Lower leg skin (tissue), 4 donors: ENCODE results near the gene ZBTB7C. TPM values are rescaled to one million over a fixed set of nuclear protein-coding genes. Genes with fewer than 3 reads are reported as not detected.

Experiments
- DNase-seq, 2 donors: peaks; one replicate each; pipeline ENCODE4 v3.0.0-alpha.2; 2019; ENCODE audit warnings: low spot score in 2 of 2
- H3K4me3 ChIP-seq: fragments of 200-600 bp; sonication (generic); 2 replicates; pipeline ENCODE4 v1.5.1; 2017; ENCODE audit warnings: mild to moderate bottlenecking, low read depth; ENCODE audit not compliant: poor library complexity, severe bottlenecking
- CTCF ChIP-seq, 3 donors: fragments of 450-650 bp; IDR thresholded peaks; one replicate each; pipeline ENCODE4 v1.5.1; 2016; ENCODE audit warnings: antibody characterized with exemption in 3 of 3, mild to moderate bottlenecking in 3 of 3, moderate library complexity in 2 of 3
- POLR2A ChIP-seq, 2 donors: fragments of 450-650 bp; IDR thresholded peaks; one replicate each; pipeline ENCODE4 v1.6.1; 2016 to 2017; ENCODE audit warnings: antibody characterized with exemption in 2 of 2, mild to moderate bottlenecking in 1 of 2, moderate library complexity in 1 of 2
- WGBS, 2 donors: methylation state at CpG; one replicate each; pipeline ENCODE4 v1.1.5; 2018; 5-methylcytosine and 5-hydroxymethylcytosine counted together
- intact Hi-C: fragments of 100-400 bp; cut with DNase I; formaldehyde crosslinking; loops from one replicate; pipeline ENCODE4 v1.15.0; 2023; ENCODE audit warnings: low total_unique reads
- total RNA-seq, 4 donors: library from RNA; depleted of rRNA; stranded (reverse); fragments of >200 nt; gene quantifications; one replicate each; pipeline ENCODE4 v1.1.0, GENCODE V29; 2016

Gene ZBTB7C
- total RNA-seq, 4 donors from 2014 or later: 44.2 to 59.7 (median 50.7) TPM

- intact Hi-C loops: no loop called here
Measured at GRCh38 chr18:48348739-48349138, 60.4 kb downstream of the ZBTB7C start.

GRCh38 chr18:48347756-48348326 is 61.3 kb downstream of the ZBTB7C start:
- H3K4me3 ChIP-seq: no peak overlapping the region
- WGBS, 2 donors: 58 to 87% methylated on average over 3 of the region's 3 CpGs
- intact Hi-C loops: no loop called here
- DNase-seq: peak in 1 of 2 donors; percentile 52
- TF ChIP-seq POLR2A (IDR thresholded peaks at IDR 0.05): no peak
- no peak for TF ChIP-seq CTCF (IDR thresholded peaks at IDR 0.05)

More at GRCh38 chr18:48348739-48349138, 60.4 kb downstream of the ZBTB7C start:
- 56 to 77% methylated on average over 2 of the region's 2 CpGs for WGBS, 2 donors
- DNase-seq: peak in 1 of 2 donors; percentile 60
- no peak for TF ChIP-seq POLR2A (IDR thresholded peaks at IDR 0.05)
- TF ChIP-seq CTCF (IDR thresholded peaks at IDR 0.05): no peak
- no peak overlapping the region for H3K4me3 ChIP-seq

GRCh38 chr18:48345596-48345995 is 63.6 kb downstream of the ZBTB7C start:
- no peak overlapping the region for H3K4me3 ChIP-seq
- WGBS, 2 donors: 83 to 97% methylated on average over 2 of the region's 2 CpGs
- TF ChIP-seq POLR2A (IDR thresholded peaks at IDR 0.05) (no peak), CTCF (IDR thresholded peaks at IDR 0.05) (no peak)
- intact Hi-C loops: no loop called here
- peak in 1 of 2 donors; percentile 70 for DNase-seq

- no peak for DNase-seq
- TF ChIP-seq POLR2A (IDR thresholded peaks at IDR 0.05) (no peak), CTCF (IDR thresholded peaks at IDR 0.05) (no peak)
- H3K4me3 ChIP-seq: no peak overlapping the region
- intact Hi-C loops: no loop called here
- 68 to 71% methylated on average over 6 of the region's 6 CpGs for WGBS, 2 donors
Measured at GRCh38 chr18:48342581-48342980, 66.6 kb downstream of the ZBTB7C start.

- no peak overlapping the region for H3K4me3 ChIP-seq
- TF ChIP-seq CTCF (IDR thresholded peaks at IDR 0.05) (no peak), POLR2A (IDR thresholded peaks at IDR 0.05) (no peak)
- no peak for DNase-seq
- 40 to 46% methylated on average over 6 of the region's 6 CpGs for WGBS, 2 donors
- intact Hi-C loops: no loop called here
Measured at GRCh38 chr18:48342125-48342524, 67.1 kb downstream of the ZBTB7C start.

GRCh38 chr18:48340560-48340959 is 68.6 kb downstream of the ZBTB7C start:
- DNase-seq: no peak
- TF ChIP-seq POLR2A (IDR thresholded peaks at IDR 0.05) (no peak), CTCF (IDR thresholded peaks at IDR 0.05) (no peak)
- no peak overlapping the region for H3K4me3 ChIP-seq
- intact Hi-C loops: no loop called here
- 46 to 50% methylated on average over 8 of the region's 8 CpGs for WGBS, 2 donors
